Measurements from ENCODE around the gene RXYLT1. TPM values are rescaled to one million over a fixed set of nuclear protein-coding genes. Genes with fewer than 3 reads are reported as not detected.

Gene RXYLT1
- total RNA-seq, 2 experiments from 2014 or later = 15.7 to 23.3 TPM

DNA sequence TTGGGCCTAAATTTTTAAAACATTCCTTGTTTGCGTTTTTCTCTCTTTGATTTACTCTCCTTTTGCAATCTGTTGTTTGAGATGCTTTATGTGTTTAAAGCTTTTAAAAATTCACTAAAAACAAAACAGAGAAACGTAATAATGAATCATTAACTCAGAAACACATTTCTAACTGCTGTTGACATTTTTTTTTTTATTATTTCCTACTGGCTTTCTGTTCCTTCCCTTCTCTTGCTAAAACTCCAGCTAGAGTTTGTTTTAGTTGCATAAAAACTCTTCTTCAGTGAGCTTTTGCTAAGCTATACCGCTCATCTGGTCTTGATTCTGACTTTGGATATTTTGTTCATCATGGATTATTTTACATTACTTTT lies 35.8 kb downstream of the RXYLT1 start:
- H3K4me3 ChIP-seq (ENCODE audit: low read depth, low read length, poor library complexity, severe bottlenecking) = no peak overlapping the region
- BruUV-seq (replicated peaks) = no TSS peak
- H3K4me2 ChIP-seq (ENCODE audit: low read length) = no peak overlapping the region
- no peak overlapping the region for H3K27ac ChIP-seq (ENCODE audit: low read depth, low read length, poor library complexity, severe bottlenecking)
- H3K79me2 ChIP-seq (ENCODE audit: insufficient read depth, low read depth, low read length) = no peaks in the 10 kb centered on the region
- no peaks in the 10 kb centered on the region for H3K4me1 ChIP-seq (ENCODE audit: insufficient read depth, low read length, poor library complexity, severe bottlenecking)
- ChIA-PET CTCF (ENCODE audit: unreplicated experiment) (no interaction called here), POLR2A (interaction anchor here (1.1 kb wide), 1 partner anchor 9 kb away, joined by 3 read pairs; no protein-coding TSS in a partner anchor)
- no peaks in the 10 kb centered on the region for H4K20me1 ChIP-seq (ENCODE audit: insufficient read depth, low read length)
- TF ChIP-seq EZH2phosphoT487 (IDR thresholded peaks at IDR 0.05; ENCODE audit: borderline replicate concordance, low read depth, low read length) = no peak
- TF ChIP-seq, protein P1, sequence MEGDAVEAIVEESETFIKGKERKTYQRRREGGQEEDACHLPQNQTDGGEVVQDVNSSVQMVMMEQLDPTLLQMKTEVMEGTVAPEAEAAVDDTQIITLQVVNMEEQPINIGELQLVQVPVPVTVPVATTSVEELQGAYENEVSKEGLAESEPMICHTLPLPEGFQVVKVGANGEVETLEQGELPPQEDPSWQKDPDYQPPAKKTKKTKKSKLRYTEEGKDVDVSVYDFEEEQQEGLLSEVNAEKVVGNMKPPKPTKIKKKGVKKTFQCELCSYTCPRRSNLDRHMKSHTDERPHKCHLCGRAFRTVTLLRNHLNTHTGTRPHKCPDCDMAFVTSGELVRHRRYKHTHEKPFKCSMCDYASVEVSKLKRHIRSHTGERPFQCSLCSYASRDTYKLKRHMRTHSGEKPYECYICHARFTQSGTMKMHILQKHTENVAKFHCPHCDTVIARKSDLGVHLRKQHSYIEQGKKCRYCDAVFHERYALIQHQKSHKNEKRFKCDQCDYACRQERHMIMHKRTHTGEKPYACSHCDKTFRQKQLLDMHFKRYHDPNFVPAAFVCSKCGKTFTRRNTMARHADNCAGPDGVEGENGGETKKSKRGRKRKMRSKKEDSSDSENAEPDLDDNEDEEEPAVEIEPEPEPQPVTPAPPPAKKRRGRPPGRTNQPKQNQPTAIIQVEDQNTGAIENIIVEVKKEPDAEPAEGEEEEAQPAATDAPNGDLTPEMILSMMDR (conservative IDR thresholded peaks at IDR 0.05; ENCODE audit: low read length) = no peak
- no peaks in the 10 kb centered on the region for H3K9me3 ChIP-seq (ENCODE audit: low read length)
- H2AFZ ChIP-seq (ENCODE audit: low read length) = no peak overlapping the region
- H3K9me2 ChIP-seq (ENCODE audit: insufficient read depth, low read length) = no peaks in the 10 kb centered on the region
- no peak for DNase-seq (ENCODE audit: low spot score)
- H3K36me3 ChIP-seq (ENCODE audit: insufficient read depth, low read length) = no peaks in the 10 kb centered on the region
- intact Hi-C loops (cut with micrococcal nuclease; ENCODE audit: unreplicated experiment) = no loop called here

DNA sequence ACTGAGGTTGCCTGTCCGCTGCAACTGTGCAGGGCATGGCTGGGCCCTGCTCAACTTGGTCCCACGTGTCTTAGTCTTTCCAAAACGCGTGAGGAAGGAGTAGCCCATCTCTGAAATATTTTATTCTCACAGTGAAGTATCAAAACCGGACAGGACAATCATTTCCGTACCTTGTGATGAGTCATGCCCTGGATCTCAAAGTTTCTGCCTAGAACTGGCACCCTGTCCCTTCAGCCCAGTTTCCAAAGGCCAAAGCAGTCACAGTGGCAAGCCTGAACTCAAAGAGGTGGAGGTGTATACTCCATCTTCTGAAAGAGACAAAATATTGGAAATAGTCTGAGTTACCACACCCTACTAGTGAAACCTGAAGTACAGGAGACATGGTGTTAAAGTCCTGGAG lies 36.3 kb downstream of the RXYLT1 start:
- H4K20me1 ChIP-seq (ENCODE audit: insufficient read depth, low read length) = no peaks in the 10 kb centered on the region
- H3K9me2 ChIP-seq (ENCODE audit: insufficient read depth, low read length) = no peaks in the 10 kb centered on the region
- no peak overlapping the region for H3K27ac ChIP-seq (ENCODE audit: low read depth, low read length, poor library complexity, severe bottlenecking)
- no peaks in the 10 kb centered on the region for H3K4me1 ChIP-seq (ENCODE audit: insufficient read depth, low read length, poor library complexity, severe bottlenecking)
- no peak for DNase-seq (ENCODE audit: low spot score)
- ChIA-PET POLR2A (interaction anchor here (1.1 kb wide), 1 partner anchor 8 kb away, joined by 3 read pairs; no protein-coding TSS in a partner anchor), CTCF (ENCODE audit: unreplicated experiment) (no interaction called here)
- no peak overlapping the region for H3K4me2 ChIP-seq (ENCODE audit: low read length)
- no peak overlapping the region for H2AFZ ChIP-seq (ENCODE audit: low read length)
- H3K4me3 ChIP-seq (ENCODE audit: low read depth, low read length, poor library complexity, severe bottlenecking) = no peak overlapping the region
- no peak for TF ChIP-seq EZH2phosphoT487 (IDR thresholded peaks at IDR 0.05; ENCODE audit: borderline replicate concordance, low read depth, low read length)
- TF ChIP-seq, protein P1 (conservative IDR thresholded peaks at IDR 0.05; ENCODE audit: low read length) = no peak
- no peaks in the 10 kb centered on the region for H3K36me3 ChIP-seq (ENCODE audit: insufficient read depth, low read length)
- H3K9me3 ChIP-seq (ENCODE audit: low read length) = no peaks in the 10 kb centered on the region
- intact Hi-C loops (cut with micrococcal nuclease; ENCODE audit: unreplicated experiment) = no loop called here
- no peaks in the 10 kb centered on the region for H3K79me2 ChIP-seq (ENCODE audit: insufficient read depth, low read depth, low read length)
- no TSS peak for BruUV-seq (replicated peaks)

DNA sequence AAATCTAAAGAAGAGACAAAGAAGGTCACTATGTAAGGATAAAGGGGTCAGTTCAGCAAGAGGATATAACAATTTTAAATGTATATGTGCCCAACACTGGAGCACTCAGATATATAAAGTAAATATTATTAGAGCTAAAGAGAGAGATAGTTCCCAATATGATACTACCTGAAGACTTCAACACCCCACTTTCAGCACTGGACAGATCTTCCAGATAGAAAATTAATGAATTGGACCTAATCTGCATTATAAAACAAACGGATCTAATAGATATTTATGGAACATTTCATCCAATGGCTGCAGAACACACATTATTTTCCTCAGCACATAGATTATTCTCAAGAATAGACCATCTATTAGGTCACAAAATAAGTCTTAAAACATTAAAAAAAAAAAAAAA lies 40.7 kb downstream of the RXYLT1 start:
- no peak for DNase-seq (ENCODE audit: low spot score)
- intact Hi-C loops (cut with micrococcal nuclease; ENCODE audit: unreplicated experiment) = no loop called here
- no TSS peak for BruUV-seq (replicated peaks)
- H3K79me2 ChIP-seq (ENCODE audit: insufficient read depth, low read depth, low read length) = no peaks in the 10 kb centered on the region
- no peaks in the 10 kb centered on the region for H4K20me1 ChIP-seq (ENCODE audit: insufficient read depth, low read length)
- no peaks in the 10 kb centered on the region for H3K9me2 ChIP-seq (ENCODE audit: insufficient read depth, low read length)
- no peak for TF ChIP-seq EZH2phosphoT487 (IDR thresholded peaks at IDR 0.05; ENCODE audit: borderline replicate concordance, low read depth, low read length)
- TF ChIP-seq, protein P1 (conservative IDR thresholded peaks at IDR 0.05; ENCODE audit: low read length) = no peak
- ChIA-PET POLR2A (interaction anchor here (0.6 kb wide), 1 partner anchor 634 kb away, joined by 3 read pairs; no protein-coding TSS in a partner anchor), CTCF (ENCODE audit: unreplicated experiment) (no interaction called here)
- no peaks in the 10 kb centered on the region for H3K9me3 ChIP-seq (ENCODE audit: low read length)
- no peak overlapping the region for H3K4me3 ChIP-seq (ENCODE audit: low read depth, low read length, poor library complexity, severe bottlenecking)
- no peak overlapping the region for H3K4me2 ChIP-seq (ENCODE audit: low read length)
- no peaks in the 10 kb centered on the region for H3K36me3 ChIP-seq (ENCODE audit: insufficient read depth, low read length)
- H3K27ac ChIP-seq (ENCODE audit: low read depth, low read length, poor library complexity, severe bottlenecking) = no peak overlapping the region
- no peaks in the 10 kb centered on the region for H3K4me1 ChIP-seq (ENCODE audit: insufficient read depth, low read length, poor library complexity, severe bottlenecking)
- no peak overlapping the region for H2AFZ ChIP-seq (ENCODE audit: low read length)

Measured in OCI-LY7 (cell line).